ENCODE results near the gene SSBP4. TPM values are rescaled to one million over a fixed set of nuclear protein-coding genes. Genes with fewer than 3 reads are reported as not detected.

The SSBP4 gene
- total and polyA plus RNA-seq, 2 donors (not counting 1 experiment from before 2014, with no cell fraction given): 12.8 to 58.6 TPM

- Histone ChIP-seq H2AFZ (ENCODE audit: low read length) (no peak overlapping the region), H3K9ac (ENCODE audit: insufficient read depth, low read length) (no peak overlapping the region), H3K4me1 (ENCODE audit: control insufficient read depth, extremely low read depth, insufficient read depth, low read length) (peaks cover 11% of the 10 kb centered on the region), H3K27me3 (ENCODE audit: control insufficient read depth, insufficient read depth, low read length) (no peaks in the 10 kb centered on the region), H3K27ac (ENCODE audit: insufficient read depth, low read length) (no peak overlapping the region), H3K4me3 (replicated peaks in 1 of 4; ENCODE audit: control extremely low read depth in 1 of 4, insufficient read depth in 1 of 4, low read depth in 3 of 4, low read length in 4 of 4) (no peak overlapping the region), H3K79me2 (ENCODE audit: control insufficient read depth, insufficient read depth, low read length) (no peaks in the 10 kb centered on the region), H4K20me1 (ENCODE audit: control insufficient read depth, extremely low read depth, insufficient read depth, low read length) (no peaks in the 10 kb centered on the region), H3K36me3 (ENCODE audit: control insufficient read depth, insufficient read depth, low read length) (peaks cover 28% of the 10 kb centered on the region), H3K4me2 (ENCODE audit: extremely low read depth, insufficient read depth, low read length) (no peak overlapping the region), H3K9me3 (ENCODE audit: control insufficient read depth, insufficient read depth, low read depth, low read length) (no peaks in the 10 kb centered on the region)
- DNase-seq (ENCODE audit: low read depth in 2 of 2): no peak
- no peak for TF ChIP-seq EZH2 (IDR thresholded peaks at IDR 0.05; ENCODE audit: low read length, missing control alignments)
Observed at GRCh38 chr19:18449552-18449951, 30.4 kb downstream of the SSBP4 start.

GRCh38 chr19:18450021-18450930 is 31.1 kb downstream of the SSBP4 start:
- TF ChIP-seq EZH2 (IDR thresholded peaks at IDR 0.05; ENCODE audit: low read length, missing control alignments): no peak
- TF ChIP-seq CTCF (conservative IDR thresholded peaks at IDR 0.05 in 1 of 2, IDR thresholded peaks at IDR 0.05 in 1 of 2; ENCODE audit: low read depth in 1 of 2, low read length in 2 of 2): no peak
- no peak overlapping the region for H2AFZ ChIP-seq (ENCODE audit: low read length)
- no peak overlapping the region for H3K27ac ChIP-seq (ENCODE audit: insufficient read depth, low read length)
- no peak overlapping the region for H3K4me3 ChIP-seq (replicated peaks in 1 of 4; ENCODE audit: control extremely low read depth in 1 of 4, insufficient read depth in 1 of 4, low read depth in 3 of 4, low read length in 4 of 4)
- no peak overlapping the region for H3K9ac ChIP-seq (ENCODE audit: insufficient read depth, low read length)
- no peak overlapping the region for H3K4me2 ChIP-seq (ENCODE audit: extremely low read depth, insufficient read depth, low read length)
- H3K36me3 ChIP-seq (ENCODE audit: control insufficient read depth, insufficient read depth, low read length): peaks cover 23% of the 10 kb centered on the region
- no peaks in the 10 kb centered on the region for H4K20me1 ChIP-seq (ENCODE audit: control insufficient read depth, extremely low read depth, insufficient read depth, low read length)
- H3K9me3 ChIP-seq (ENCODE audit: control insufficient read depth, insufficient read depth, low read depth, low read length): no peaks in the 10 kb centered on the region
- H3K79me2 ChIP-seq (ENCODE audit: control insufficient read depth, insufficient read depth, low read length): no peaks in the 10 kb centered on the region
- H3K4me1 ChIP-seq (ENCODE audit: control insufficient read depth, extremely low read depth, insufficient read depth, low read length): peaks cover 11% of the 10 kb centered on the region
- H3K27me3 ChIP-seq (ENCODE audit: control insufficient read depth, insufficient read depth, low read length): no peaks in the 10 kb centered on the region
- DNase-seq (ENCODE audit: low read depth in 2 of 2): no peak

- Histone ChIP-seq H3K4me2 (ENCODE audit: extremely low read depth, insufficient read depth, low read length) (no peak overlapping the region), H3K9ac (ENCODE audit: insufficient read depth, low read length) (no peak overlapping the region), H3K27ac (ENCODE audit: insufficient read depth, low read length) (no peak overlapping the region), H3K9me3 (ENCODE audit: control insufficient read depth, insufficient read depth, low read depth, low read length) (no peaks in the 10 kb centered on the region), H3K27me3 (ENCODE audit: control insufficient read depth, insufficient read depth, low read length) (no peaks in the 10 kb centered on the region), H3K79me2 (ENCODE audit: control insufficient read depth, insufficient read depth, low read length) (no peaks in the 10 kb centered on the region), H2AFZ (ENCODE audit: low read length) (no peak overlapping the region), H3K4me3 (replicated peaks in 1 of 4; ENCODE audit: control extremely low read depth in 1 of 4, insufficient read depth in 1 of 4, low read depth in 3 of 4, low read length in 4 of 4) (no peak overlapping the region), H3K4me1 (ENCODE audit: control insufficient read depth, extremely low read depth, insufficient read depth, low read length) (peaks cover 11% of the 10 kb centered on the region), H4K20me1 (ENCODE audit: control insufficient read depth, extremely low read depth, insufficient read depth, low read length) (no peaks in the 10 kb centered on the region), H3K36me3 (ENCODE audit: control insufficient read depth, insufficient read depth, low read length) (peaks cover 22% of the 10 kb centered on the region)
- peak in 1 of 2 donors; percentile 77 for DNase-seq (ENCODE audit: low read depth in 2 of 2)
- no peak for TF ChIP-seq EZH2 (IDR thresholded peaks at IDR 0.05; ENCODE audit: low read length, missing control alignments)
- TF ChIP-seq CTCF (conservative IDR thresholded peaks at IDR 0.05 in 1 of 2, IDR thresholded peaks at IDR 0.05 in 1 of 2; ENCODE audit: low read depth in 1 of 2, low read length in 2 of 2): peak; percentile 91 to 94
Observed at GRCh38 chr19:18450931-18451836, 32.0 kb downstream of the SSBP4 start.
